Measurements from ENCODE around the gene LRRK1.

LRRK1 gene

GRCh38 chr15:101008158-101009139 lies 89.3 kb downstream of the LRRK1 start:
- peak; percentile 87 for DNase-seq (ENCODE audit: low spot score)
- TF ChIP-seq CTCF (IDR thresholded peaks at IDR 0.05; ENCODE audit: extremely low read depth, missing control alignments): peak; percentile 99

GRCh38 chr15:101009176-101009575 lies 90.0 kb downstream of the LRRK1 start:
- DNase-seq (ENCODE audit: low spot score): no peak
- no peak for TF ChIP-seq CTCF (IDR thresholded peaks at IDR 0.05; ENCODE audit: extremely low read depth, missing control alignments)

- TF ChIP-seq CTCF (IDR thresholded peaks at IDR 0.05; ENCODE audit: extremely low read depth, missing control alignments): no peak
- DNase-seq (ENCODE audit: low spot score): no peak
Observed at GRCh38 chr15:101010781-101011180, 91.6 kb downstream of the LRRK1 start.

GRCh38 chr15:101012326-101013200 lies 93.4 kb downstream of the LRRK1 start:
- no peak for DNase-seq (ENCODE audit: low spot score)
- no peak for TF ChIP-seq CTCF (IDR thresholded peaks at IDR 0.05; ENCODE audit: extremely low read depth, missing control alignments)

- no peak for TF ChIP-seq CTCF (IDR thresholded peaks at IDR 0.05; ENCODE audit: extremely low read depth, missing control alignments)
- no peak for DNase-seq (ENCODE audit: low spot score)
Observed at GRCh38 chr15:101013201-101013550, 94.0 kb downstream of the LRRK1 start.

- no peak for TF ChIP-seq CTCF (IDR thresholded peaks at IDR 0.05; ENCODE audit: extremely low read depth, missing control alignments)
- no peak for DNase-seq (ENCODE audit: low spot score)
Observed at GRCh38 chr15:101013769-101014675, 94.9 kb downstream of the LRRK1 start.
